ENCODE measurements around the gene TGM5. TPM values are rescaled to one million over a fixed set of nuclear protein-coding genes. Genes with fewer than 3 reads are reported as not detected.
A peak's percentile ranks its signal among the peaks of the same experiment; 100 is the strongest.

The TGM5 gene
- total and polyA plus RNA-seq, 12 donors = 0.13 to 0.14 (median 0.14) TPM; not detected in 9

DNA sequence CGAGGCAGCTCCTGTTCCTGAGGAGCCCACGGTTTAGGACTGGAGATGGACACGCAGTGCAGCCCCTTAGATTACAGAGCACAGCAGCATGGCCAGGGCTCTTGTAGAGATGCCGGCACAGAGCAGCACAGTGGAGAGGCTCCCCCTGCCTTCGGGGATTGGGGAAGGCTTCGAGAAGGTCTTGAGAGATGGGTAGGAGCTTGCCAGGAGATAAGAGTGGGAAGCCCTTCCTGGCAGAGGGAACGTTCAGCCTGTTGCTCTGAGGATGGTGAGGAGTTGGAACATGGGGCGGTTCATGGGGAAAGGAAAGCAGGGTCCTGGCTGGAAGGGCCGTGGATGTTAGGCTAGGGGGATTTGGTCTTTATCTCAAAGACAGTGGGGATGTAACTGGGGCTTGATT lies 55.9 kb downstream of the TGM5 start:
- H3K4me1 ChIP-seq (replicated peaks in 1 of 2) = no peaks in the 10 kb centered on the region
- H3K9me3 ChIP-seq (replicated peaks in 1 of 3) = no peaks in the 10 kb centered on the region
- no peak overlapping the region for H3K4me3 ChIP-seq
- peak in 1 of 7 donors; percentile 18 for DNase-seq
- intact Hi-C loops (cut with DNase I) = no loop called here
- no peaks in the 10 kb centered on the region for H3K27me3 ChIP-seq
- no peak for TF ChIP-seq POLR2A (IDR thresholded peaks at IDR 0.05)
- TF ChIP-seq, protein P1, sequence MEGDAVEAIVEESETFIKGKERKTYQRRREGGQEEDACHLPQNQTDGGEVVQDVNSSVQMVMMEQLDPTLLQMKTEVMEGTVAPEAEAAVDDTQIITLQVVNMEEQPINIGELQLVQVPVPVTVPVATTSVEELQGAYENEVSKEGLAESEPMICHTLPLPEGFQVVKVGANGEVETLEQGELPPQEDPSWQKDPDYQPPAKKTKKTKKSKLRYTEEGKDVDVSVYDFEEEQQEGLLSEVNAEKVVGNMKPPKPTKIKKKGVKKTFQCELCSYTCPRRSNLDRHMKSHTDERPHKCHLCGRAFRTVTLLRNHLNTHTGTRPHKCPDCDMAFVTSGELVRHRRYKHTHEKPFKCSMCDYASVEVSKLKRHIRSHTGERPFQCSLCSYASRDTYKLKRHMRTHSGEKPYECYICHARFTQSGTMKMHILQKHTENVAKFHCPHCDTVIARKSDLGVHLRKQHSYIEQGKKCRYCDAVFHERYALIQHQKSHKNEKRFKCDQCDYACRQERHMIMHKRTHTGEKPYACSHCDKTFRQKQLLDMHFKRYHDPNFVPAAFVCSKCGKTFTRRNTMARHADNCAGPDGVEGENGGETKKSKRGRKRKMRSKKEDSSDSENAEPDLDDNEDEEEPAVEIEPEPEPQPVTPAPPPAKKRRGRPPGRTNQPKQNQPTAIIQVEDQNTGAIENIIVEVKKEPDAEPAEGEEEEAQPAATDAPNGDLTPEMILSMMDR (IDR thresholded peaks at IDR 0.05) = no peak
- WGBS, 4 donors = 75 to 79% (median 75%) methylated on average over 9 of the region's 9 CpGs
- no peak overlapping the region for H3K27ac ChIP-seq
- no peaks in the 10 kb centered on the region for H3K36me3 ChIP-seq (replicated peaks in 1 of 2)

DNA sequence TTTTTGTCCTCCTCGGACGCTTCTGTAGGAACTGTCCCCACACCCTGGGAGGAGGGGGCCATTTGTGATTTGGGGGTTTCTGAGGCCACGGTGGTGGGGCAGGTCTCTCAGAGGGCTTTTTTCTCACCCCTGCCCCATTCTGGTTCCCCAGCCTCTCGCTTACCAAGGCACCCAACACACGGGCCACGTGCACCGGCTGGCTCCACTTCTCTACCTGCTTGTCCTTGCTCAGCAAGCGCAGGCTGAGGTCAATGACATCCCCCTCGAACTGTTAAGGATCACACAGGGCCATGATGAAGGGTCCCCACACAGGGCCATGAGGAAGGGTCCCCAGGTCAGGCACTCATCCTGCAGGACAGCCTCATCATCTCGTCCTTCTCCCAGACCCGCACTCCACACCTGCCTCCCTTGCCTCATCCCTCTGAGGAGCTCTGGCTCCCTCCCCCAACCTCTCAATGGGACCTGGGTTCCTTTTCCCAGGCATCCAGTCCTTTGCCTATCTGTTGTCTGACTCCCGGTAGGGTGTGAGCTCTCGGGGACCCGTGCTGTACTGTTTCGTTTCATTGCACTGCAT lies 56.5 kb downstream of the TGM5 start:
- Histone ChIP-seq H3K9me3 (replicated peaks in 1 of 3) (no peaks in the 10 kb centered on the region), H3K27me3 (no peaks in the 10 kb centered on the region), H3K36me3 (replicated peaks in 1 of 2) (no peaks in the 10 kb centered on the region), H3K4me3 (no peak overlapping the region), H3K4me1 (replicated peaks in 1 of 2) (no peaks in the 10 kb centered on the region), H3K27ac (no peak overlapping the region)
- intact Hi-C loops (cut with DNase I) = no loop called here
- 64 to 93% (median 82%) methylated on average over 11 to 15 of the region's 15 CpGs for WGBS, 4 donors
- DNase-seq = peak in 1 of 7 donors; percentile 24
- TF ChIP-seq, protein P1 (IDR thresholded peaks at IDR 0.05) = no peak
- no peak for TF ChIP-seq POLR2A (IDR thresholded peaks at IDR 0.05)

DNA sequence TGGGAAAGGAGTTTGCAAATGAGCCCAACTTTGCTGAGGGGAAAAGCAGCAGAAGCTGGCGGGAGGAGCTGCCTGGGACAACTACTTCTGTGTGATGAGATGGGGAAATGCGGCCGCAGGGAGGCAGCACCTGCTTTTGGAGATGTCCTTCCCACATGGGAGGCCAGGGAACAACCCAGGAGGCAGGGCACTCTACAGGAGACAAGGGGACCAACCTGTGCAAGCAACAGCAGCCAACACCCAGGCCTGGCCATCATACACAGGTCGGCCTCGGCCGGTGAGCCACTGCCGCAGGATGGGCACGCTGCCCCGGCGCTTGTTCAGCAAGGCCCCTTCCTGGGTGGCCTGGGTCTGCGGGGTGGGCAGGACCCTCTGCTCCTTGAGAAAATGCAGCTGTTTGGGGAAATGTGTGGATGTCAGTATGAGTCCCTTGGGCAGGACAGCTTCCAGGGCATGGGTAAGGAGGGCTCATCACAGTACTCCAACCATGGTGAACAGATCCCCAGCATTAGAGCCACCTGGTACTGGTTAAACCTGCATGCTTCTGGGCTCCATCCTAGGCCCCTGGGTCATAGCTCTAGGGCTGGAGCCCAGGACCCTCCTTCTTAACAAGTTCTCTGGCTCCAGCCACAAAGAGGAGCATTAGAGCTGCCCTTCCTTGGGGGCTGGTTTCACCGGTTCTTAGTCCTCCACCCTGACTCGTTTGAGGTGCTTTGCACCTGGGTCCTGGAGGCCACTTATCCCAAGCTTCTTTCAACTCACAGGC lies 57.5 kb downstream of the TGM5 start:
- Histone ChIP-seq H3K4me1 (replicated peaks in 1 of 2) (no peaks in the 10 kb centered on the region), H3K4me3 (no peak overlapping the region), H3K36me3 (replicated peaks in 1 of 2) (no peaks in the 10 kb centered on the region), H3K9me3 (replicated peaks in 1 of 3) (no peaks in the 10 kb centered on the region), H3K27me3 (no peaks in the 10 kb centered on the region), H3K27ac (no peak overlapping the region)
- peak in 2 of 7 donors; percentile 16 to 44 for DNase-seq
- intact Hi-C loops (cut with DNase I) = no loop called here
- 70 to 80% (median 78%) methylated on average over 5 to 13 of the region's 13 CpGs for WGBS, 4 donors
- TF ChIP-seq POLR2A (IDR thresholded peaks at IDR 0.05) = no peak
- TF ChIP-seq, protein P1 (IDR thresholded peaks at IDR 0.05) = no peak

DNA sequence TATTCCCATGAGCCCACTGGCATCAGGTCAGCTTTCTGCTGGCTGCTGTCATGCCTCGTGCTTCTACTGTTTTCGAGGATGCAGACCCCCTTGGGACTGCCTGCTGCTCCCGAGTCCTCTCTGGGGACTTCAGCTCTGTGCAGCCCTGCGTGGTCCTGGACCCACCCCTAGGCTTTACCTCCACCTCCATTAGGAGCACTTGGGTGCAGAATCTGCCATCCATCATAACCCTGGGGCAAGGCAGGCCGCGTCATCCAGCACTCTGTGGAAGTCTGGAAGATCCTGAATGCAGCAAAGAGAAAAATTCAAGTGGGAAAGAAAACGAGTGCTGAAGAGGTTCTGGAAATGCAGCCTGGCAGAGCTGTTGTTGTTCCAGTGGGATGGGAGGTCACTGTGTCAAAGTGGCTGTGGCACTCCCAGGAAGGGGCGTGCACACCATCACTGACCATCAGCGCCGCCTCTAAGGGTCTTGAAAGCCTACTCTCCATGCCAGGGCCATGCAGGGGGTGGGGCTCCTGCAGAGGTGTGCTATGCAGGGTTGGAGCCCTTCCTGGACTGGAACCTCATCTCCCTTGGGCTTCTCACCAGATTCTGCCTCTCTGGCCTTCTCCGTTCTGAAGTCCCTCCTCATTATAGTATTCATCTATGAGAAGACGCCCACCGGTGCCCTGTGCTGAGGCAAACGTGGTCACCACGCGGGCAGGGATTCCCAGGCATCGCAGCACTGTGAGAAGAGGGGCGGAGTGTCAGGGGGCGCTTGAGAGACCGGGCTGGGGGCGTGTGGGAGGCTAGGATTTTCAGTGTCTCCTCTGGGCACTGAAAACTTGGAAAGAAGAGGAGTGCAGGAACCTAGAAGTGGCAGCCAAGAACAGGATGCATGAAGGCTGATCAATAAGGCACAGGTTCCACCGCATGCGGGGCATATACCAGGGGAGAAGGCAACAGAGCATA lies 58.4 kb downstream of the TGM5 start:
- no peak for TF ChIP-seq POLR2A (IDR thresholded peaks at IDR 0.05)
- TF ChIP-seq, protein P1 (IDR thresholded peaks at IDR 0.05) = no peak
- 67 to 68% (median 67%) methylated on average over 19 to 23 of the region's 23 CpGs for WGBS, 4 donors
- peak in 2 of 7 donors; percentile 9 to 30 for DNase-seq
- no peaks in the 10 kb centered on the region for H3K9me3 ChIP-seq (replicated peaks in 1 of 3)
- H3K4me3 ChIP-seq = no peak overlapping the region
- H3K27me3 ChIP-seq = no peaks in the 10 kb centered on the region
- H3K4me1 ChIP-seq (replicated peaks in 1 of 2) = peaks cover 0 to 3% of the 10 kb centered on the region in 2 donors
- intact Hi-C loops (cut with DNase I) = no loop called here
- no peak overlapping the region for H3K27ac ChIP-seq
- H3K36me3 ChIP-seq (replicated peaks in 1 of 2) = no peaks in the 10 kb centered on the region

Measured in adrenal gland (tissue), 12 donors.